GM19438 (cell line): ENCODE measurements around the gene KDR.

Experiments
- ATAC-seq: cut with Tn5 transposase; IDR thresholded peaks from one replicate; pipeline ENCODE4 v1.9.1; 2021; ENCODE audit warnings: low read depth; ENCODE audit not compliant: unreplicated experiment

Gene KDR

DNA sequence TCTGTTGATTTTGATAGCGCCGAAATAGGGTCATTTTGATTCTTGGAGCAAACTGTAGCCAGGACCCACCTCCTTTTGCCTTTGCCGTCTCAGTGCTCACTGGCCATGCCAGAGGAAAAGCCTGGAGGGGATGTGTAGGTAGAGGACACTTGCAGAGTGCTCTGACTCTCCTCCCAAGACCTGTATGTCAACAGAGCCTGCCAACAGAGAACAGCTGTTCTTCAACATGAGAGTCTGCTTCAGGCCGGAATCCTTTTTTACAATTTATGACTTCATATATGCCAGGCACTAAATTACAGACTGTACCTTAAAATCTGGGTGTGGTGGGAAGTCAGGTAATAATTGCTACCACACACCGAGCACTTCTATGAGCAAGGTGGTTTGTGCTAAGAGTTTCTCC is 94.2 kb downstream of the KDR start:
- no peak for ATAC-seq

DNA sequence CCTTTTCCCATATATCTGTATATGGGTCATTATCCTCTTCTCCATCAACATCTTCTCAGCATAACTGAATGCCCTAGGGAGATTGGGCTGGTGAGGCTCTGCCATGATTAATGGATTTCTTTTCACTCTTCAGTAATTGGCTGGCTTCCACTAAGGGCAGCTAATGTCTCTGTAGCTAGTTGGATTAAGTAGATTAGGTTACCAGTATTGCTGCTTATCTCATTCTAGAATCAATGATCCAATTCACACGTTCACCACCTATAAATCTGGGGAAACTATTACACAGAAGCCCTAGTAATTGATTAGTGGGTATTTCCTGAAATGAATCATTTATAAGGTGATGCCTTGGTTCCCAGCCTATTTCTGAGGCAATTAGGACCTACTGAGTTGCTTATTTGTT is 94.8 kb downstream of the KDR start:
- no peak for ATAC-seq

DNA sequence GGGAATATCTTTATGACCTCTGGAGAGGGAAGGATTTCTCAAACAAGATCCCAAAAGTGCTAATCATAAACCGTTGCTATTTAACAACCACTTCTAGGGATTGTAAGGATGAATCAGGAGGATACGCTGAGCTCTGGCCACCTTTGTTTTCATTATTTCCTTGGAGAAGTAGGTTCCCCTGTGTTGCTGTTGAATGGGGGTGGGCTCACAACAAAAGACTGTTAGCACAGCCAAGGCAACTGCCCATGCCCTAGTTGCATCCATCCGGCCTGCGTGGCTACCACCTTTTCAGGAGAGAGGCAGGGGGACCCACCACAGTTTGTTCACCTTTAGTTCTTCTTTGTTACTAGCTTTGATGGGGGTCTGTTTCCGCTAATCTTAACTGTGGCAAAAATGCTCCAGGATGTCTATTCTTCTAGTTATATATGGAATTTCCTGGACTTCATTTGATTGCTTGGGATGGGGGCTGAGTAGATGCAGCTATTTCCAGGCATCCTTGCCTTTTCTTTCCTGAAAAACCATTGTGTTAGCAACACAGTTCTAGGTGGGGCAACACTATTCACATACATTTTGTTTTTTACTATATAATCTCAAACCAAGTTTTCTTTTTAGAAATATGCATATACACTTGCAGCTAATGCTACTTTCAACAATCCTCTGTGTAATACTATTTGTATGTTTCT is 95.4 kb downstream of the KDR start:
- ATAC-seq: no peak

DNA sequence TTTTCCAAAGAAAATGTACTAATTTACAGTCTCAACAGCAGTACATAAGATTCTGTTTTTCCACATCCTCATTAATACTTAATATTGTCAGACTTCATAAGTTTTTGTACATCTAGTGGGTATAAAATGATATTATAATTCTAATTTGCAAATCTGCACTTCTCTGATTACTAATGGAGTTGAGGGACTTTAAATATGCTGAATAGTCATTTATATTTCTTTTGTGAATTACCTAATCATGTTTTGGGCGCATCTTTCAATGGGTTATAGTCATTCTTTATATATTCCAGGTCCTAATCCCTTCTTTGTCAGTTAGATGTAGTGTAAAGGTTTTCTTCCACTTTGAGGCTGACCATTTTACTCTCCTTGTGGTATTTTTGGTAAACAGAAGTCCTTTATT is 96.1 kb downstream of the KDR start:
- ATAC-seq: no peak
